ENCODE results near the gene CRYZL1. TPM values are rescaled to one million over a fixed set of nuclear protein-coding genes. Genes with fewer than 3 reads are reported as not detected.

CRYZL1 gene
- total and polyA plus RNA-seq, 2 donors (not counting 1 experiment from before 2014, with no cell fraction given) = 30.6 to 60.6 TPM

- H3K27ac ChIP-seq (ENCODE audit: low read length in 2 of 2) = no peak overlapping the region
- no peaks in the 10 kb centered on the region for H3K9me3 Mint-ChIP-seq (ENCODE audit: insufficient read depth)
- H3K4me3 ChIP-seq (ENCODE audit: control extremely low read depth in 1 of 5, extremely low read depth in 1 of 5, insufficient read depth in 1 of 5, low read depth in 2 of 5, low read length in 4 of 5) = no peak overlapping the region
- H3K79me2 ChIP-seq (ENCODE audit: control insufficient read depth, insufficient read depth, low read length) = no peaks in the 10 kb centered on the region
- no peak overlapping the region for H2AFZ ChIP-seq (ENCODE audit: insufficient read depth, low read depth, low read length, poor library complexity, severe bottlenecking)
- no peak for DNase-seq
- ChIA-PET POLR2A (no interaction called here), CTCF (no interaction called here)
- H3K9me3 ChIP-seq (ENCODE audit: control extremely low read depth in 1 of 3, control insufficient read depth in 2 of 3, insufficient read depth in 1 of 3, low read length in 2 of 3) = no peaks in the 10 kb centered on the region
- ATAC-seq (ENCODE audit: low read depth) = no peak
- H3K9ac ChIP-seq (ENCODE audit: low read length) = no peak overlapping the region
- peaks cover 21% of the 10 kb centered on the region for H3K27me3 Mint-ChIP-seq
- peaks cover 0 to 3% (median 0%) of the 10 kb centered on the region in 4 experiments for H3K27me3 ChIP-seq (replicated peaks in 1 of 4; ENCODE audit: control extremely low read depth in 1 of 4, control insufficient read depth in 3 of 4, insufficient read depth in 4 of 4, low read length in 3 of 4)
- no peaks in the 10 kb centered on the region for H3K4me1 ChIP-seq (ENCODE audit: control insufficient read depth in 2 of 2, insufficient read depth in 2 of 2, low read length in 2 of 2)
- 100% methylated on average over 2 of the region's 3 CpGs for WGBS (ENCODE audit: insufficient coverage)
- no peaks in the 10 kb centered on the region for H4K20me1 ChIP-seq (ENCODE audit: control insufficient read depth, insufficient read depth, low read length, poor library complexity, severe bottlenecking)
- no peak overlapping the region for H3K4me3 Mint-ChIP-seq
- intact Hi-C loops (cut with micrococcal nuclease) = no loop called here
- H3K4me2 ChIP-seq (replicated peaks; ENCODE audit: low read depth, low read length, poor library complexity, severe bottlenecking) = no peak overlapping the region
- H3K27ac Mint-ChIP-seq = no peak overlapping the region
- TF ChIP-seq EZH2 (IDR thresholded peaks at IDR 0.05; ENCODE audit: borderline replicate concordance, insufficient read depth, low read depth, low read length, poor library complexity, severe bottlenecking) (no peak), CTCF (IDR thresholded peaks at IDR 0.05) (no peak)
- H3K4me1 Mint-ChIP-seq = no peaks in the 10 kb centered on the region
- H3K36me3 ChIP-seq (replicated peaks in 1 of 2; ENCODE audit: control extremely low read depth in 1 of 2, control insufficient read depth in 1 of 2, extremely low read depth in 1 of 2, insufficient read depth in 2 of 2, low read length in 1 of 2) = no peaks in the 10 kb centered on the region
These were observed 44.8 kb upstream of the CRYZL1 start for GRCh38 chr21:33686386-33686785.

GRCh38 chr21:33685613-33686197 lies 44.2 kb upstream of the CRYZL1 start:
- Histone ChIP-seq H3K36me3 (replicated peaks in 1 of 2; ENCODE audit: control extremely low read depth in 1 of 2, control insufficient read depth in 1 of 2, extremely low read depth in 1 of 2, insufficient read depth in 2 of 2, low read length in 1 of 2) (no peaks in the 10 kb centered on the region), H3K9me3 (ENCODE audit: control extremely low read depth in 1 of 3, control insufficient read depth in 2 of 3, insufficient read depth in 1 of 3, low read length in 2 of 3) (no peaks in the 10 kb centered on the region), H4K20me1 (ENCODE audit: control insufficient read depth, insufficient read depth, low read length, poor library complexity, severe bottlenecking) (no peaks in the 10 kb centered on the region), H3K27ac (ENCODE audit: low read length in 2 of 2) (no peak overlapping the region), H3K4me2 (replicated peaks; ENCODE audit: low read depth, low read length, poor library complexity, severe bottlenecking) (no peak overlapping the region), H3K27me3 (replicated peaks in 1 of 4; ENCODE audit: control extremely low read depth in 1 of 4, control insufficient read depth in 3 of 4, insufficient read depth in 4 of 4, low read length in 3 of 4) (peaks cover 0 to 3% (median 0%) of the 10 kb centered on the region in 4 experiments), H3K79me2 (ENCODE audit: control insufficient read depth, insufficient read depth, low read length) (no peaks in the 10 kb centered on the region), H3K4me3 (ENCODE audit: control extremely low read depth in 1 of 5, extremely low read depth in 1 of 5, insufficient read depth in 1 of 5, low read depth in 2 of 5, low read length in 4 of 5) (no peak overlapping the region), H2AFZ (ENCODE audit: insufficient read depth, low read depth, low read length, poor library complexity, severe bottlenecking) (no peak overlapping the region), H3K9ac (ENCODE audit: low read length) (no peak overlapping the region), H3K4me1 (ENCODE audit: control insufficient read depth in 2 of 2, insufficient read depth in 2 of 2, low read length in 2 of 2) (no peaks in the 10 kb centered on the region)
- TF ChIP-seq EZH2 (IDR thresholded peaks at IDR 0.05; ENCODE audit: borderline replicate concordance, insufficient read depth, low read depth, low read length, poor library complexity, severe bottlenecking) = no peak
- TF ChIP-seq CTCF (IDR thresholded peaks at IDR 0.05) = no peak
- POLR2A ChIA-PET = no interaction called here
- no peak overlapping the region for H3K27ac Mint-ChIP-seq
- DNase-seq (no peak), ATAC-seq (ENCODE audit: low read depth) (no peak)
- H3K27me3 Mint-ChIP-seq = peaks cover 26% of the 10 kb centered on the region
- no peak overlapping the region for H3K4me3 Mint-ChIP-seq
- no peaks in the 10 kb centered on the region for H3K9me3 Mint-ChIP-seq (ENCODE audit: insufficient read depth)
- H3K4me1 Mint-ChIP-seq = no peaks in the 10 kb centered on the region
- intact Hi-C loops (cut with micrococcal nuclease) = no loop called here
- CTCF ChIA-PET = no interaction called here

All from B cell (primary cell).